ENCODE measurements around the gene CELF2. TPM values are rescaled to one million over a fixed set of nuclear protein-coding genes. Genes with fewer than 3 reads are reported as not detected.

The CELF2 gene
- total RNA-seq, 1 experiment from 2014 or later: 0.27 TPM

DNA sequence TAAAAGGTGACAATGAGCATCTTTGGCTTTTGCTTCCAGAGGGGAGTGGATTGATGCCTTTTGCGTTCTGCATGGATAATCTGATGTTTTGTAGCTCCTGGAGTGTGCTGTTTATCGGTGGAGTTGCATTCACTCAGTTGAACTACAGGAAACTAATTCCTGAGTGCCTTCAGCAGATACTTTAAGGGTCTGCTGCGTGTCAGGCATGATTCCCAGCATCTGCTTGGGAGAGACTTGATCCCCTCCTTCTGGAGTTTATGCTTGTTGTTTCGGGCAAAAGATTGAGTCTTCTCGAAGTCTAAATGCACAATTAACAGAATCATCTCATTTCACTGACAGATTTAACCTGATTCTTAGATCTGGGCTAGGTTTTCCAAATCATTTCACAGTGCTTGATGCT, 46.2 kb downstream of the CELF2 start:
- BruUV-seq (replicated peaks): no TSS peak
- DNase-seq: no peak
- Mint-ChIP-seq H3K4me1 (ENCODE audit: low read depth, unreplicated experiment) (no peaks in the 10 kb centered on the region), H3K9me3 (ENCODE audit: unreplicated experiment) (no peaks in the 10 kb centered on the region), H3K27ac (ENCODE audit: unreplicated experiment) (no peak overlapping the region), H3K27me3 (ENCODE audit: insufficient read depth, unreplicated experiment) (peaks cover 24% of the 10 kb centered on the region), H3K36me3 (ENCODE audit: insufficient read depth, unreplicated experiment) (no peaks in the 10 kb centered on the region), H3K4me3 (ENCODE audit: unreplicated experiment) (no peak overlapping the region)
- Histone ChIP-seq H3K9me3 (no peaks in the 10 kb centered on the region), H3K4me1 (no peaks in the 10 kb centered on the region), H3K36me3 (ENCODE audit: control insufficient read depth, insufficient read depth, low read length) (no peaks in the 10 kb centered on the region), H3K27me3 (replicated peaks; ENCODE audit: control insufficient read depth, insufficient read depth, low read length) (0 out of 2 replicates have a peak, but pooled peaks cover 2% of the 10 kb centered on the region), H3K4me3 (ENCODE audit: low read depth, low read length) (no peak overlapping the region)
- CTCF ChIA-PET: no interaction called here
- TF ChIP-seq, protein P1, sequence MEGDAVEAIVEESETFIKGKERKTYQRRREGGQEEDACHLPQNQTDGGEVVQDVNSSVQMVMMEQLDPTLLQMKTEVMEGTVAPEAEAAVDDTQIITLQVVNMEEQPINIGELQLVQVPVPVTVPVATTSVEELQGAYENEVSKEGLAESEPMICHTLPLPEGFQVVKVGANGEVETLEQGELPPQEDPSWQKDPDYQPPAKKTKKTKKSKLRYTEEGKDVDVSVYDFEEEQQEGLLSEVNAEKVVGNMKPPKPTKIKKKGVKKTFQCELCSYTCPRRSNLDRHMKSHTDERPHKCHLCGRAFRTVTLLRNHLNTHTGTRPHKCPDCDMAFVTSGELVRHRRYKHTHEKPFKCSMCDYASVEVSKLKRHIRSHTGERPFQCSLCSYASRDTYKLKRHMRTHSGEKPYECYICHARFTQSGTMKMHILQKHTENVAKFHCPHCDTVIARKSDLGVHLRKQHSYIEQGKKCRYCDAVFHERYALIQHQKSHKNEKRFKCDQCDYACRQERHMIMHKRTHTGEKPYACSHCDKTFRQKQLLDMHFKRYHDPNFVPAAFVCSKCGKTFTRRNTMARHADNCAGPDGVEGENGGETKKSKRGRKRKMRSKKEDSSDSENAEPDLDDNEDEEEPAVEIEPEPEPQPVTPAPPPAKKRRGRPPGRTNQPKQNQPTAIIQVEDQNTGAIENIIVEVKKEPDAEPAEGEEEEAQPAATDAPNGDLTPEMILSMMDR (IDR thresholded peaks at IDR 0.05; ENCODE audit: insufficient read depth in 1 of 2, low read depth in 1 of 2, low read length in 1 of 2, severe bottlenecking in 1 of 2, unreplicated experiment in 1 of 2): no peak
- POLR2A ChIA-PET: no interaction called here
- intact Hi-C loops (cut with micrococcal nuclease; ENCODE audit: unreplicated experiment): no loop called here

DNA sequence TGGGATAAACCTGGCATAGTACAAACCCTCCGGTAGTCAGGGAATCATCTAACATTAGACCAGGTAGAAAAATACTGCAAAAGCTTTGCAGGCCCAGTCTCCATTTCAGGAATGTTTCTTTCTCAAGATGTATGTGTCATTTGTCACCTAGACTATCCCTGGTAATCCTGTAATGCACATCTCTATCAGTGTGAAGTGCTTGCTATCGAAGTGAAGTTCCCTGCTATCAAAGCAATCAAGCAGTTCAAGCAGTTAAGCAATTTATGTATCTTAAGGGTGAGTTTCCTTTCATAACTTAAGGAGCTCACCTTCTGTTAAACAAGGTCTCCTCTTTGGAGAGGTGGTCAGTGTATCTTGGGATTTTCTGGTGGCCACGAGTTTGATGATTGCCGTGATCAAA, 47.2 kb downstream of the CELF2 start:
- Histone ChIP-seq H3K36me3 (ENCODE audit: control insufficient read depth, insufficient read depth, low read length) (no peaks in the 10 kb centered on the region), H3K9me3 (no peaks in the 10 kb centered on the region), H3K4me1 (no peaks in the 10 kb centered on the region), H3K27me3 (replicated peaks; ENCODE audit: control insufficient read depth, insufficient read depth, low read length) (0 out of 2 replicates have a peak, but pooled peaks cover 2% of the 10 kb centered on the region), H3K4me3 (ENCODE audit: low read depth, low read length) (no peak overlapping the region)
- Mint-ChIP-seq H3K36me3 (ENCODE audit: insufficient read depth, unreplicated experiment) (no peaks in the 10 kb centered on the region), H3K27me3 (ENCODE audit: insufficient read depth, unreplicated experiment) (peaks cover 26% of the 10 kb centered on the region), H3K4me1 (ENCODE audit: low read depth, unreplicated experiment) (no peaks in the 10 kb centered on the region), H3K9me3 (ENCODE audit: unreplicated experiment) (no peaks in the 10 kb centered on the region), H3K27ac (ENCODE audit: unreplicated experiment) (no peak overlapping the region), H3K4me3 (ENCODE audit: unreplicated experiment) (no peak overlapping the region)
- ChIA-PET POLR2A (no interaction called here), CTCF (no interaction called here)
- no TSS peak for BruUV-seq (replicated peaks)
- DNase-seq: no peak
- TF ChIP-seq, protein P1 (IDR thresholded peaks at IDR 0.05; ENCODE audit: insufficient read depth in 1 of 2, low read depth in 1 of 2, low read length in 1 of 2, severe bottlenecking in 1 of 2, unreplicated experiment in 1 of 2): no peak
- intact Hi-C loops (cut with micrococcal nuclease; ENCODE audit: unreplicated experiment): no loop called here

DNA sequence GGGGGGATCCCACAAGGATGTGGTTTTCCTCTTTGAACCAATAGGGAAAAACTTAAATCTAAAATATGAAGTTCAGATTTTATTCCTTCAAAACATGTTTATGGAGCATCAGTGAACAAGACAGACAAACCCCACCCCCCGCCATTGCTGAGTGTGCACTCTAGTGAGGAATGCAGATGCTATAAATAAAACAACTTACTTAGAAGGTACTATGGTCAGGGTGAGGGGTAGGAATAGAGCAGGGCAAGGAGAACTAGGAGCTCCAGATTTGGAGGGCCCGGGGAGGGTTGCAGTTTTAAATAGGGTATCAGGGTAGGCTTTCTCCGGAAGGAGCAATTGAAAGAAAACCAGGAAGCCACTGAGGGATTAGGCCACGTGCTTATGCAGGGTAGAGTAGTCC, 47.9 kb downstream of the CELF2 start:
- BruUV-seq (replicated peaks): no TSS peak
- Mint-ChIP-seq H3K4me3 (ENCODE audit: unreplicated experiment) (no peak overlapping the region), H3K9me3 (ENCODE audit: unreplicated experiment) (no peaks in the 10 kb centered on the region), H3K27ac (ENCODE audit: unreplicated experiment) (no peak overlapping the region), H3K4me1 (ENCODE audit: low read depth, unreplicated experiment) (no peaks in the 10 kb centered on the region), H3K36me3 (ENCODE audit: insufficient read depth, unreplicated experiment) (no peaks in the 10 kb centered on the region), H3K27me3 (ENCODE audit: insufficient read depth, unreplicated experiment) (peaks cover 33% of the 10 kb centered on the region)
- POLR2A ChIA-PET: no interaction called here
- Histone ChIP-seq H3K36me3 (ENCODE audit: control insufficient read depth, insufficient read depth, low read length) (no peaks in the 10 kb centered on the region), H3K9me3 (no peaks in the 10 kb centered on the region), H3K4me1 (no peaks in the 10 kb centered on the region), H3K4me3 (ENCODE audit: low read depth, low read length) (no peak overlapping the region), H3K27me3 (replicated peaks; ENCODE audit: control insufficient read depth, insufficient read depth, low read length) (0 out of 2 replicates have a peak, but pooled peaks cover 2% of the 10 kb centered on the region)
- DNase-seq: no peak
- CTCF ChIA-PET: no interaction called here
- TF ChIP-seq, protein P1 (IDR thresholded peaks at IDR 0.05; ENCODE audit: insufficient read depth in 1 of 2, low read depth in 1 of 2, low read length in 1 of 2, severe bottlenecking in 1 of 2, unreplicated experiment in 1 of 2): no peak
- intact Hi-C loops (cut with micrococcal nuclease; ENCODE audit: unreplicated experiment): no loop called here
